Osteocyte (in vitro differentiated cells): ENCODE measurements around the gene RBM3. TPM values are rescaled to one million over a fixed set of nuclear protein-coding genes. Genes with fewer than 3 reads are reported as not detected.

ENCODE experiments used
- DNase-seq: peaks from one replicate; pipeline ENCODE4 v3.0.0; 2021; ENCODE audit warnings: mixed read lengths; ENCODE audit not compliant: unreplicated experiment; ENCODE audit errors: extremely low spot score
- H3K27ac Mint-ChIP-seq: one replicate; pipeline ENCODE4 v1.8.0; 2021; ENCODE audit warnings: mild to moderate bottlenecking, mixed read lengths; ENCODE audit not compliant: unreplicated experiment
- H3K27me3 Mint-ChIP-seq: one replicate; pipeline ENCODE4 v1.8.0; 2021; ENCODE audit warnings: mixed read lengths; ENCODE audit not compliant: unreplicated experiment
- H3K36me3 Mint-ChIP-seq: one replicate; pipeline ENCODE4 v1.8.0; 2021; ENCODE audit warnings: mixed read lengths; ENCODE audit not compliant: unreplicated experiment
- H3K4me1 Mint-ChIP-seq: one replicate; pipeline ENCODE4 v1.8.0; 2021; ENCODE audit warnings: mixed read lengths; ENCODE audit not compliant: unreplicated experiment
- H3K4me3 Mint-ChIP-seq: one replicate; pipeline ENCODE4 v1.8.0; 2021; ENCODE audit warnings: mild to moderate bottlenecking, moderate library complexity, mixed read lengths; ENCODE audit not compliant: unreplicated experiment
- H3K9me3 Mint-ChIP-seq: one replicate; pipeline ENCODE4 v1.8.0; 2021; ENCODE audit warnings: mixed read lengths; ENCODE audit not compliant: unreplicated experiment
- total RNA-seq: library from RNA; stranded (reverse); gene quantifications from 2 replicates; pipeline ENCODE4 v1.2.1, GENCODE V29; 2021
- TF ChIP-seq, protein P1 (sequence below): fragments of 200-600 bp; sonication (generic); IDR thresholded peaks from 2 replicates; pipeline ENCODE4 v1.5.0; 2021; ENCODE audit warnings: antibody characterized with exemption, mild to moderate bottlenecking, moderate library complexity

Gene RBM3
- total RNA-seq, 1 donor from 2014 or later, result 298 TPM

DNA sequence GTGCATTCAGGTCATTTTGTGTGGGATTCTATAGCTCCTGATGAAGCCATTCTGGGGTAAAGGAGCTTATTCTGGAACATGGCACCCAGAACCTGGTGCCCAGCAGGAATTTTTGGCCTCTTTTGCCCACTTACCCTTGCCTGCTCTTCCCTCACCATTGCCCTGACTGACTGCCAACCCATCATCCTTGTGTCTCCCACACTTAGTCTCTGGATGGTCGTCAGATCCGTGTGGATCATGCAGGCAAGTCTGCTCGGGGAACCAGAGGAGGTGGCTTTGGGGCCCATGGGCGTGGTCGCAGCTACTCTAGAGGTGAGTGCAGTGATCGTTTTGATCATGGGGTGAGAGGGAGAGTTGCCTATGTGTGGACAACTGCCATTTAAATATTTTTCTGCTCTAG, 1.8 kb downstream of the RBM3 start:
- Mint-ChIP-seq H3K27ac (no peak overlapping the region), H3K27me3 (no peaks in the 10 kb centered on the region), H3K4me3 (peak overlapping the region; percentile 97)

DNA sequence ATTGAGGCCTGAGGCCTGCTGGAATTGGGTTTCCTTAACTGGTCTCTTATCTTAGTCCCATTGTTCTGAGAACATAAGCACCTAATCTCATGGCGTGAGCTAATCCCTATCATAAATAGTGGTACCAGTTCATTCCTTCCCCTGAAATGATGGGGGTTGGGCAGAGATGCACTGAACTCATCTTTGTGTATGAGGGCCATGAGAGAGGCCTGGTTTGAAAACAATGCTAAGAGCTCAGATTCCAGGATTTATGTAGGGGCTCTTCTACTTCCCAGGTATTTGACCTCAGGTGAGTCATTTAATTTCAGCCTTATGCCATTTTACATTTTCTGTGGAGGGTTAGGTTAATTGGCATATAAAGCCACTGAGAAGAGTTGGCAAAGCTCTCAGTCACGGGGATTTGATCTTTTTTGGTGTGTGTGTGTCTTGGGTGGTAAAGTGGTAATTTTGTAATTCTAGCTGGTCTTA, 4.4 kb downstream of the RBM3 start:
- Mint-ChIP-seq H3K9me3 (peaks cover 3% of the 10 kb centered on the region), H3K27ac (no peak overlapping the region), H3K36me3 (peaks cover 28% of the 10 kb centered on the region), H3K27me3 (no peaks in the 10 kb centered on the region), H3K4me3 (no peak overlapping the region), H3K4me1 (peaks cover 10% of the 10 kb centered on the region)
- DNase-seq, result no peak
- TF ChIP-seq, protein P1, sequence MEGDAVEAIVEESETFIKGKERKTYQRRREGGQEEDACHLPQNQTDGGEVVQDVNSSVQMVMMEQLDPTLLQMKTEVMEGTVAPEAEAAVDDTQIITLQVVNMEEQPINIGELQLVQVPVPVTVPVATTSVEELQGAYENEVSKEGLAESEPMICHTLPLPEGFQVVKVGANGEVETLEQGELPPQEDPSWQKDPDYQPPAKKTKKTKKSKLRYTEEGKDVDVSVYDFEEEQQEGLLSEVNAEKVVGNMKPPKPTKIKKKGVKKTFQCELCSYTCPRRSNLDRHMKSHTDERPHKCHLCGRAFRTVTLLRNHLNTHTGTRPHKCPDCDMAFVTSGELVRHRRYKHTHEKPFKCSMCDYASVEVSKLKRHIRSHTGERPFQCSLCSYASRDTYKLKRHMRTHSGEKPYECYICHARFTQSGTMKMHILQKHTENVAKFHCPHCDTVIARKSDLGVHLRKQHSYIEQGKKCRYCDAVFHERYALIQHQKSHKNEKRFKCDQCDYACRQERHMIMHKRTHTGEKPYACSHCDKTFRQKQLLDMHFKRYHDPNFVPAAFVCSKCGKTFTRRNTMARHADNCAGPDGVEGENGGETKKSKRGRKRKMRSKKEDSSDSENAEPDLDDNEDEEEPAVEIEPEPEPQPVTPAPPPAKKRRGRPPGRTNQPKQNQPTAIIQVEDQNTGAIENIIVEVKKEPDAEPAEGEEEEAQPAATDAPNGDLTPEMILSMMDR, result no peak

More for the DNA sequence above, 1.8 kb downstream of the RBM3 start:
- Mint-ChIP-seq H3K4me1 (peaks cover 10% of the 10 kb centered on the region), H3K9me3 (peaks cover 3% of the 10 kb centered on the region), H3K36me3 (peaks cover 28% of the 10 kb centered on the region)
- DNase-seq, result no peak
- TF ChIP-seq, protein P1, result no peak

DNA sequence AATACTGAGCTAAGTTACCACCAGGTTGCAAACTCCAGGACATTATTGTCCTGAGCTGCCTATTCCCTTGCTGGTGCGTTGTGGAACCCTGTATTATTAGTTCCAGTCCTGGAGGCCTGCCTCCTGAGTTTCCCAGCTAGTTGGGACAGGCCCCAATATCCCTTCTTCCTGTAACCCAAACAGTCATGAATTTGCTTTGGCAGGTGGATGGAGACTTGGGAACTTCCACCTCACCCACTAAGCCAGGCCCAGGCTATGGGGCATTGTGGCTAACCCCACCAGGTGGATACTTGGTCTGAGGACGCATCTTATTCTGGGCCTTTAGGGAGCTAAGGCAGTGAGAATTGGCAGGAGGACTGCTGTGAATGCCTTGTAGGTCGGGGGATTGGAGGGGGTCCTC, 5.0 kb downstream of the RBM3 start:
- Mint-ChIP-seq H3K9me3 (peaks cover 3% of the 10 kb centered on the region), H3K36me3 (peaks cover 28% of the 10 kb centered on the region)

DNA sequence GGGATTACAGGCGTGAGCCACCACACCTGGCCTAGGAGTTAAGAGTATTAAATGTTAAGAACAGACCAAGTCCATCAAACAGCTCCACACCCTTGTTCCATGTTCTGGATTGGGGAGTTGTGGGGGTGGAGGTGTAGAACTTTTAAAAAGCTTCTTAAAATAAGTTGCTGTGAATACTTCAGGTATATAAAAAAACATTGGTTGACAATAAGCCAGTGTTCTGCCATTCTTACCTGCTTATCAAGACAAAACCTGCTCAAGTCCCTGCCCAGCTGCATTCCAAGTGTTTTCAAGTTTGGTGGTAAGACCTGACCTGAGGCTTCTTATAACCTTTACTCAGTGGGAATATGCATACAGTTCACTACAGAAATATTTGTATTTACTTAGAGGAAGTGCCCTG, 6.4 kb downstream of the RBM3 start:
- TF ChIP-seq, protein P1, result no peak
- no peak overlapping the region for H3K4me3 Mint-ChIP-seq
- H3K27me3 Mint-ChIP-seq, result no peaks in the 10 kb centered on the region
- H3K27ac Mint-ChIP-seq, result no peak overlapping the region
- H3K4me1 Mint-ChIP-seq, result peaks cover 7% of the 10 kb centered on the region
- peaks cover 6% of the 10 kb centered on the region for H3K9me3 Mint-ChIP-seq
- H3K36me3 Mint-ChIP-seq, result peaks cover 22% of the 10 kb centered on the region
- DNase-seq, result no peak

More for the DNA sequence above, 5.0 kb downstream of the RBM3 start:
- no peak for DNase-seq
- no peak overlapping the region for H3K4me3 Mint-ChIP-seq
- TF ChIP-seq, protein P1, result no peak
- H3K4me1 Mint-ChIP-seq, result peaks cover 7% of the 10 kb centered on the region
- H3K27me3 Mint-ChIP-seq, result no peaks in the 10 kb centered on the region
- no peak overlapping the region for H3K27ac Mint-ChIP-seq

DNA sequence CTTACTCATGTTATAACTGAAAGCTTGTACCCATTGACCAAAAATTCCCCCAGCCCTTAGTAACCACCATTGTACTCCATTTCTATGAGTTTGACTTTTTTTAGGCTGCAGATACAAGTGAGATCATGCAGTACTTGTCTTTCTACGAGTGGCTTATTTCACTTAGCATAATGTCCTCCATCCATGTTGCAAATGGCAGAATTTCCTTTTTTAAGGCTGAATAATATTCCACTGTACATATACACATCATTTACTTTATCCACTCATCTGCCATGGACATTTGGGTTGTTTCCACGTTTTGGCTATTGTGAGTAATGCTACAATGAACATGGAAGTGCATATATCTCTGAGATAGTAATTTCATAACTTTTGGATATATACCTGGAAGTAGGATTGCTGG, 10.4 kb downstream of the RBM3 start:
- TF ChIP-seq, protein P1, result no peak
- peaks cover 1% of the 10 kb centered on the region for H3K36me3 Mint-ChIP-seq
- H3K4me1 Mint-ChIP-seq, result no peaks in the 10 kb centered on the region
- H3K9me3 Mint-ChIP-seq, result peaks cover 9% of the 10 kb centered on the region
- no peak for DNase-seq
- no peaks in the 10 kb centered on the region for H3K27me3 Mint-ChIP-seq
- H3K4me3 Mint-ChIP-seq, result no peak overlapping the region
- no peak overlapping the region for H3K27ac Mint-ChIP-seq
